ENCODE measurements around the gene UBL7.

GRCh38 chr15:74405823-74406222 is 55.1 kb downstream of the UBL7 start:
- TF ChIP-seq CTCF (IDR thresholded peaks at IDR 0.05) (no peak), POLR2A (IDR thresholded peaks at IDR 0.05) (no peak)

Data from gastroesophageal sphincter (tissue), 3 donors.